Measurements from ENCODE around the gene GDF9.
A peak's percentile ranks its signal among the peaks of the same experiment; 100 is the strongest.

GDF9 gene

GRCh38 chr5:132866342-132867045, at the start of gene GDF9, which contains the start of gene UQCRQ:
Gene GDF9, minus strand, starts transcription at chr5:132866469. Its CDS starts 1,936 bp downstream, at chr5:132864533.
Gene UQCRQ, plus strand, starts transcription at chr5:132866642. Its CDS starts 240 bp downstream, at chr5:132866882.
- peak; percentile 98 for DNase-seq

- no peak for DNase-seq
Measured at GRCh38 chr5:132915681-132916080, 49.4 kb upstream of the GDF9 start.

GRCh38 chr5:132909702-132910101, 43.4 kb upstream of the GDF9 start:
- DNase-seq: no peak

GRCh38 chr5:132907161-132907560, 40.9 kb upstream of the GDF9 start:
- DNase-seq: no peak

GRCh38 chr5:132905938-132906337, 39.7 kb upstream of the GDF9 start:
- DNase-seq: no peak

GRCh38 chr5:132901730-132902129, 35.5 kb upstream of the GDF9 start:
- no peak for DNase-seq

GRCh38 chr5:132901036-132901435, 34.8 kb upstream of the GDF9 start:
- DNase-seq: no peak

GRCh38 chr5:132898094-132898493, 31.8 kb upstream of the GDF9 start:
- no peak for DNase-seq

GRCh38 chr5:132896685-132897084, 30.4 kb upstream of the GDF9 start:
- DNase-seq: no peak

- DNase-seq: no peak
Measured at GRCh38 chr5:132895719-132896305, 29.5 kb upstream of the GDF9 start.

GRCh38 chr5:132890817-132891216, 24.5 kb upstream of the GDF9 start:
- DNase-seq: no peak

GRCh38 chr5:132889501-132889900, 23.2 kb upstream of the GDF9 start:
- no peak for DNase-seq

GRCh38 chr5:132887283-132887682, 21.0 kb upstream of the GDF9 start:
- no peak for DNase-seq

GRCh38 chr5:132886064-132886823, 20.0 kb upstream of the GDF9 start:
- DNase-seq: no peak

GRCh38 chr5:132884548-132884947, 18.3 kb upstream of the GDF9 start:
- DNase-seq: no peak

GRCh38 chr5:132883261-132883834, 17.1 kb upstream of the GDF9 start:
- peak; percentile 49 for DNase-seq

- no peak for DNase-seq
Measured at GRCh38 chr5:132877938-132878337, 11.7 kb upstream of the GDF9 start.

GRCh38 chr5:132877466-132877865, 11.2 kb upstream of the GDF9 start:
- no peak for DNase-seq

GRCh38 chr5:132876020-132876759, 9.9 kb upstream of the GDF9 start:
- no peak for DNase-seq

GRCh38 chr5:132873930-132874271, 7.6 kb upstream of the GDF9 start:
- DNase-seq: no peak

- DNase-seq: no peak
Measured at GRCh38 chr5:132873119-132873929, 7.1 kb upstream of the GDF9 start, which contains the start of gene LEAP2. Gene LEAP2, plus strand, starts transcription at chr5:132873668. Its CDS starts 27 bp downstream, at chr5:132873695.

GRCh38 chr5:132872788-132873118, 6.5 kb upstream of the GDF9 start:
- DNase-seq: no peak
